ENCODE results near the gene NKTR. TPM values are rescaled to one million over a fixed set of nuclear protein-coding genes. Genes with fewer than 3 reads are reported as not detected.
A peak's percentile ranks its signal among the peaks of the same experiment; 100 is the strongest.

NKTR gene
- total and polyA plus RNA-seq, 2 experiments from 2014 or later: 26.0 to 32.6 TPM

GRCh38 chr3:42667096-42667522 is 66.6 kb downstream of the NKTR start:
- no peaks in the 10 kb centered on the region for H3K9me2 ChIP-seq (ENCODE audit: insufficient read depth)
- TF ChIP-seq EZH2phosphoT487 (IDR thresholded peaks at IDR 0.05; ENCODE audit: insufficient read depth, low read depth) (no peak), EZH2 (IDR thresholded peaks at IDR 0.05; ENCODE audit: insufficient read depth, poor library complexity, severe bottlenecking) (no peak)
- no peaks in the 10 kb centered on the region for H3K4me1 ChIP-seq (ENCODE audit: insufficient read depth)
- no peak overlapping the region for H3K4me3 ChIP-seq
- H3F3A ChIP-seq (ENCODE audit: insufficient read depth): no peaks in the 10 kb centered on the region; the same call in 1 of the 2 replicates
- no peaks in the 10 kb centered on the region for H3K79me2 ChIP-seq (ENCODE audit: insufficient read depth)
- no peak overlapping the region for H3K9ac ChIP-seq
- in situ Hi-C loops (cut with MboI): no loop called here
- H3K9me3 ChIP-seq (ENCODE audit: low read depth): no peaks in the 10 kb centered on the region
- H3K4me2 ChIP-seq (ENCODE audit: unreplicated experiment): no peak overlapping the region
- H3K27ac ChIP-seq: no peak overlapping the region
- no peak for DNase-seq
- 39 to 50% methylated on average over 6 to 7 of the region's 7 CpGs for WGBS, 2 experiments (ENCODE audit: low coverage in 1 of 2, low lambda C conversion rate in 2 of 2, missing lambda C conversion rate in 2 of 2)
- H3K27me3 ChIP-seq (replicated peaks; ENCODE audit: insufficient read depth): no peaks in the 10 kb centered on the region
- no peaks in the 10 kb centered on the region for H4K20me1 ChIP-seq (ENCODE audit: insufficient read depth)
- H2AFZ ChIP-seq: no peak overlapping the region
- no peaks in the 10 kb centered on the region; the same call in 1 of the 2 replicates for H3K36me3 ChIP-seq (ENCODE audit: low read depth)

- TF ChIP-seq EZH2 (IDR thresholded peaks at IDR 0.05; ENCODE audit: insufficient read depth, poor library complexity, severe bottlenecking): no peak
- TF ChIP-seq EZH2phosphoT487 (IDR thresholded peaks at IDR 0.05; ENCODE audit: insufficient read depth, low read depth): no peak
- H3K4me1 ChIP-seq (ENCODE audit: insufficient read depth): no peaks in the 10 kb centered on the region
- H2AFZ ChIP-seq: no peak overlapping the region
- H3K79me2 ChIP-seq (ENCODE audit: insufficient read depth): no peaks in the 10 kb centered on the region
- H3K27me3 ChIP-seq (replicated peaks; ENCODE audit: insufficient read depth): no peaks in the 10 kb centered on the region
- DNase-seq: no peak
- H3K9me2 ChIP-seq (ENCODE audit: insufficient read depth): no peaks in the 10 kb centered on the region
- no peaks in the 10 kb centered on the region for H3K9me3 ChIP-seq (ENCODE audit: low read depth)
- no peak overlapping the region for H3K9ac ChIP-seq
- no peak overlapping the region for H3K27ac ChIP-seq
- no peaks in the 10 kb centered on the region for H4K20me1 ChIP-seq (ENCODE audit: insufficient read depth)
- H3F3A ChIP-seq (ENCODE audit: insufficient read depth): no peaks in the 10 kb centered on the region; the same call in 1 of the 2 replicates
- no peak overlapping the region for H3K4me2 ChIP-seq (ENCODE audit: unreplicated experiment)
- in situ Hi-C loops (cut with MboI): no loop called here
- H3K4me3 ChIP-seq: no peak overlapping the region
- H3K36me3 ChIP-seq (ENCODE audit: low read depth): no peaks in the 10 kb centered on the region; the same call in 1 of the 2 replicates
- 24 to 37% methylated on average over 8 of the region's 8 CpGs for WGBS, 2 experiments (ENCODE audit: low coverage in 1 of 2, low lambda C conversion rate in 2 of 2, missing lambda C conversion rate in 2 of 2)
Observed at GRCh38 chr3:42667523-42668412, 67.3 kb downstream of the NKTR start.

- H3K27me3 ChIP-seq (replicated peaks; ENCODE audit: insufficient read depth): no peaks in the 10 kb centered on the region
- no peak for TF ChIP-seq EZH2phosphoT487 (IDR thresholded peaks at IDR 0.05; ENCODE audit: insufficient read depth, low read depth)
- no peak for TF ChIP-seq EZH2 (IDR thresholded peaks at IDR 0.05; ENCODE audit: insufficient read depth, poor library complexity, severe bottlenecking)
- no peaks in the 10 kb centered on the region for H3K9me2 ChIP-seq (ENCODE audit: insufficient read depth)
- H3K4me3 ChIP-seq: no peak overlapping the region
- H3K79me2 ChIP-seq (ENCODE audit: insufficient read depth): no peaks in the 10 kb centered on the region
- no peaks in the 10 kb centered on the region; the same call in 1 of the 2 replicates for H3K36me3 ChIP-seq (ENCODE audit: low read depth)
- no peak overlapping the region for H3K9ac ChIP-seq
- no peak overlapping the region for H3K27ac ChIP-seq
- no peak overlapping the region for H3K4me2 ChIP-seq (ENCODE audit: unreplicated experiment)
- 97 to 100% methylated on average over 2 of the region's 2 CpGs for WGBS, 2 experiments (ENCODE audit: low coverage in 1 of 2, low lambda C conversion rate in 2 of 2, missing lambda C conversion rate in 2 of 2)
- H2AFZ ChIP-seq: no peak overlapping the region
- in situ Hi-C loops (cut with MboI): no loop called here
- no peaks in the 10 kb centered on the region for H3K9me3 ChIP-seq (ENCODE audit: low read depth)
- no peaks in the 10 kb centered on the region; the same call in 1 of the 2 replicates for H3F3A ChIP-seq (ENCODE audit: insufficient read depth)
- no peaks in the 10 kb centered on the region for H4K20me1 ChIP-seq (ENCODE audit: insufficient read depth)
- no peak for DNase-seq
- no peaks in the 10 kb centered on the region for H3K4me1 ChIP-seq (ENCODE audit: insufficient read depth)
Observed at GRCh38 chr3:42668413-42668760, 67.9 kb downstream of the NKTR start.

GRCh38 chr3:42668793-42669217 is 68.3 kb downstream of the NKTR start:
- Histone ChIP-seq H3K36me3 (ENCODE audit: low read depth) (no peaks in the 10 kb centered on the region; the same call in 1 of the 2 replicates), H3F3A (ENCODE audit: insufficient read depth) (no peaks in the 10 kb centered on the region; the same call in 1 of the 2 replicates), H2AFZ (no peak overlapping the region), H3K27me3 (replicated peaks; ENCODE audit: insufficient read depth) (no peaks in the 10 kb centered on the region), H3K27ac (no peak overlapping the region), H3K4me2 (ENCODE audit: unreplicated experiment) (no peak overlapping the region), H3K9me2 (ENCODE audit: insufficient read depth) (no peaks in the 10 kb centered on the region), H3K9ac (no peak overlapping the region), H3K4me1 (ENCODE audit: insufficient read depth) (no peaks in the 10 kb centered on the region), H3K9me3 (ENCODE audit: low read depth) (no peaks in the 10 kb centered on the region), H4K20me1 (ENCODE audit: insufficient read depth) (no peaks in the 10 kb centered on the region), H3K4me3 (no peak overlapping the region), H3K79me2 (ENCODE audit: insufficient read depth) (no peaks in the 10 kb centered on the region)
- DNase-seq: peak; percentile 71
- TF ChIP-seq EZH2 (IDR thresholded peaks at IDR 0.05; ENCODE audit: insufficient read depth, poor library complexity, severe bottlenecking): no peak
- TF ChIP-seq EZH2phosphoT487 (IDR thresholded peaks at IDR 0.05; ENCODE audit: insufficient read depth, low read depth): no peak
- WGBS, 2 experiments (ENCODE audit: low coverage in 1 of 2, low lambda C conversion rate in 2 of 2, missing lambda C conversion rate in 2 of 2): 20 to 21% methylated on average over 4 of the region's 4 CpGs
- in situ Hi-C loops (cut with MboI): no loop called here

Measured in GM23248 (cell line).